SH-SY5Y (cell line): ENCODE data around the gene IKZF4.

Experiments
- GATA2 ChIP-seq: IDR thresholded peaks from 2 replicates; pipeline ENCODE4 v1.6.1; 2011; ENCODE audit warnings: mild to moderate bottlenecking, low read depth, low read length
- GATA3 ChIP-seq: IDR thresholded peaks from 2 replicates; pipeline ENCODE4 v1.6.1; 2011; ENCODE audit warnings: low read depth, mild to moderate bottlenecking, low read length, moderate library complexity

DNA sequence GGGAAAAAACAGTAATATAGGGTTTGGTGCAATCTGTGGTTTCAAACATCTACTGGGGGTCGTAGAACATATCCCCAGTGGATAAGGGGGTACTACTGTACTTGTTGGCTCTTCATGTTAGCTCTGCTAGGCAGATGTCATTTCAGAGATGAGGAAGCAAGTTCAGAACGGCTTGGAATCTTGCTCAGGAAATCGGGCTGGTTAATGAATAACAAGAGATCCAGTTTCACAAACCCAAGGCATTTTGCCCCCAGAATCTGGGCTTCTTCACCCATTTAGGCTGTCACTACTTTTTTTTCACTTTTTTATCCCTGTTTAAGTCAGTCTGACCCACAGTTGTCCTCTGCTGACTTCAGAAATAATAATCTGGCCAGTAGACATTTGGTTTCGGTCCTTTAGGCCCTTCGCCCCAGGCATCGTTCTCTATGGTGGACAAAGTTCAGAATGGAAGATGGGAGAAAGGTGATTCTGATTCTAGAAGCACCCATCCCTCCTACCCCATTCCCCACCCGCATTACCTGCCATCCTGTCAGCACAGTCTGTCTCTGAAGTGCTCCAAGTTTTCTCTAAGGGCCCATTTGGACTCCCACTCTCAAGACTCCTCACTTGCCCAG is 19.2 kb upstream of the IKZF4 start:
- TF ChIP-seq GATA2, result no peak
- TF ChIP-seq GATA3, result no peak
